Measurements from ENCODE around the gene TTC22.
"Not testable (repeated sequence)": the region's sequence is repeated elsewhere in the genome, so short reads cannot be mapped to it uniquely, and the experiment has no call there.

The TTC22 gene

GRCh38 chr1:54781023-54781723 lies 19.9 kb downstream of the TTC22 start:
- DNase-seq = no peak

GRCh38 chr1:54777431-54777830 lies 23.7 kb downstream of the TTC22 start:
- DNase-seq = no peak

GRCh38 chr1:54777011-54777410 lies 24.1 kb downstream of the TTC22 start:
- DNase-seq = no peak

GRCh38 chr1:54775828-54776721 lies 25.0 kb downstream of the TTC22 start:
- not testable (repeated sequence) for DNase-seq

- DNase-seq = peak; percentile 67
These were observed 26.2 kb downstream of the TTC22 start for GRCh38 chr1:54774820-54775498.

- DNase-seq = no peak
These were observed 28.2 kb downstream of the TTC22 start for GRCh38 chr1:54772951-54773350.

GRCh38 chr1:54768093-54768492 lies 33.0 kb downstream of the TTC22 start:
- DNase-seq = peak; percentile 20

GRCh38 chr1:54767526-54767925 lies 33.6 kb downstream of the TTC22 start:
- DNase-seq = no peak

GRCh38 chr1:54766726-54767125 lies 34.4 kb downstream of the TTC22 start:
- no peak for DNase-seq

- no peak for DNase-seq
These were observed 36.1 kb downstream of the TTC22 start for GRCh38 chr1:54764922-54765561.

GRCh38 chr1:54764133-54764921 lies 36.8 kb downstream of the TTC22 start, which contains the start of gene PARS2:
Gene PARS2 (minus strand): TSS chr1:54764523. CDS start chr1:54759161, 5,362 bp downstream.
- peak; percentile 99 for DNase-seq

- DNase-seq = no peak
These were observed 37.3 kb downstream of the TTC22 start for GRCh38 chr1:54763816-54764132.

- no peak for DNase-seq
These were observed 42.3 kb downstream of the TTC22 start for GRCh38 chr1:54758678-54759348.

- no peak for DNase-seq
These were observed 43.3 kb downstream of the TTC22 start for GRCh38 chr1:54757833-54758232.

- DNase-seq = no peak
These were observed 46.4 kb downstream of the TTC22 start for GRCh38 chr1:54754486-54755285.

- no peak for DNase-seq
These were observed 47.1 kb downstream of the TTC22 start for GRCh38 chr1:54754045-54754444.

- no peak for DNase-seq
These were observed 49.7 kb downstream of the TTC22 start for GRCh38 chr1:54751426-54751825.

GRCh38 chr1:54750596-54750995 lies 50.5 kb downstream of the TTC22 start:
- DNase-seq = peak; percentile 10

- no peak for DNase-seq
These were observed 52.9 kb downstream of the TTC22 start for GRCh38 chr1:54748094-54748835.

GRCh38 chr1:54745864-54746263 lies 55.3 kb downstream of the TTC22 start:
- no peak for DNase-seq

Measured in OCI-M1 (cell line).